HepG2 (cell line): ENCODE data around the gene DLL1. TPM values are rescaled to one million over a fixed set of nuclear protein-coding genes. Genes with fewer than 3 reads are reported as not detected.

Experiments
- ATAC-seq: fragments of 200-7000 bp; cut with Tn5 transposase; 3 replicates; pipeline ENCODE4 v1.9.1; 2020; ENCODE audit warnings: mild to moderate bottlenecking, moderate library complexity
- BruUV-seq: library from RNA; stranded (reverse); fragments of 400-500 nt; replicated peaks from 2 replicates; lab custom pipeline; 2021; lab: Mats Ljungman, UMichigan
- CTCF ChIA-PET: fragments of 300-600 bp; formaldehyde crosslinking; extraction: SDS; loops from one replicate; lab custom pipeline; 2021; ENCODE audit warnings: low total read pairs, inconsistent platforms, low intra/inter-chr PET ratio; lab: Yijun Ruan, JAX
- POLR2A ChIA-PET: fragments of 350-600 bp; sonication (Branson Sonifier 250); formaldehyde crosslinking; loops from one replicate; lab custom pipeline; 2020; ENCODE audit warnings: antibody characterized with exemption, inconsistent platforms; lab: Yijun Ruan, JAX
- DNase-seq: peaks from one replicate; pipeline ENCODE4 v3.0.0-alpha.2; 2015; ENCODE audit warnings: low spot score
- FAIRE-seq: peaks from 3 replicates; lab custom pipeline; 2011; peaks lifted over from hg19 to GRCh38; lab: Jason Lieb, UNC
- H2AFZ ChIP-seq: one replicate; pipeline ENCODE4 v1.6.1; 2011; ENCODE audit warnings: low read length, inconsistent platforms
- H3K27ac ChIP-seq: fragments of 300-600 bp; 3 replicates; pipeline ENCODE4 v1.8.0; 2011; ENCODE audit warnings: mixed run types, mild to moderate bottlenecking, mixed read lengths, low read length, inconsistent platforms; ENCODE audit not compliant: insufficient read depth; ENCODE audit errors: extremely low read length
- H3K27me3 ChIP-seq, 2 experiments: fragments of 200-600 bp in 1 of 2; 2 replicates in 1 of 2; 3 replicates in 1 of 2; pipeline versions ENCODE4 v1.6.0 to v1.8.0; 2011; ENCODE audit warnings: low read length in 2 of 2, mild to moderate bottlenecking in 2 of 2, moderate library complexity in 2 of 2, inconsistent platforms in 1 of 2; ENCODE audit not compliant: insufficient read depth in 2 of 2, control insufficient read depth in 1 of 2
- H3K36me3 ChIP-seq, 2 experiments: fragments of 200-600 bp in 1 of 2; replicated peaks in 1 of 2; 2 replicates in 1 of 2; 3 replicates in 1 of 2; pipeline versions ENCODE4 v1.5.1 to v1.8.0; 2011; ENCODE audit warnings: low read length in 2 of 2, inconsistent platforms in 1 of 2; ENCODE audit not compliant: insufficient read depth in 2 of 2, control insufficient read depth in 1 of 2
- H3K4me1 ChIP-seq: 2 replicates; pipeline ENCODE4 v1.5.1; 2012; ENCODE audit warnings: low read length, inconsistent platforms; ENCODE audit not compliant: insufficient read depth
- H3K4me2 ChIP-seq: 2 replicates; pipeline ENCODE4 v1.6.0; 2011; ENCODE audit warnings: low read depth, low read length, inconsistent platforms
- H3K4me3 ChIP-seq, 3 experiments: fragments of 200-600 bp in 1 of 3; sonication (generic), shearing (Covaris generic) in 1 of 3; replicated peaks in 1 of 3; 2 replicates each; pipeline ENCODE4 v1.5.1; 2011 to 2016; ENCODE audit warnings: low read length in 3 of 3, inconsistent platforms in 2 of 3, low read depth in 2 of 3, mild to moderate bottlenecking in 2 of 3, control low read depth in 1 of 3, mixed read lengths in 1 of 3; ENCODE audit not compliant: insufficient read depth in 1 of 3
- H3K79me2 ChIP-seq: one replicate; pipeline ENCODE4 v1.6.1; 2011; ENCODE audit warnings: low read length, inconsistent platforms; ENCODE audit not compliant: insufficient read depth
- H3K9ac ChIP-seq: 2 replicates; pipeline ENCODE4 v1.6.0; 2011; ENCODE audit warnings: mild to moderate bottlenecking, low read depth, low read length, inconsistent platforms; ENCODE audit not compliant: insufficient read depth
- H3K9me3 ChIP-seq: 2 replicates; pipeline ENCODE4 v1.5.1; 2012; ENCODE audit warnings: mild to moderate bottlenecking, low read length
- H4K20me1 ChIP-seq: 2 replicates; pipeline ENCODE4 v1.6.0; 2011; ENCODE audit warnings: inconsistent platforms, mild to moderate bottlenecking, low read length, moderate library complexity; ENCODE audit not compliant: insufficient read depth
- CSRNP2 ChIP-seq: sonication (generic); formaldehyde crosslinking; conservative IDR thresholded peaks from 2 replicates; pipeline ENCODE4 v1.8.0; 2022; ENCODE audit warnings: low read depth, missing genetic modification reagents
- ESRRA ChIP-seq: sonication (generic); formaldehyde crosslinking; IDR thresholded peaks from 2 replicates; pipeline ENCODE4 v1.5.1; 2020; ENCODE audit warnings: mild to moderate bottlenecking, low read depth, missing genetic modification reagents
- IKZF5 ChIP-seq: IDR thresholded peaks from 2 replicates; pipeline ENCODE4 v1.6.1; 2018; ENCODE audit warnings: missing genetic modification reagents, mild to moderate bottlenecking, missing compliant biosample characterization
- KLF13 ChIP-seq: sonication (generic); formaldehyde crosslinking; IDR thresholded peaks from 2 replicates; pipeline ENCODE4 v1.4.0; 2020; ENCODE audit warnings: mild to moderate bottlenecking, missing genetic modification reagents
- MAFK ChIP-seq, 2 experiments: IDR thresholded peaks in 1 of 2; conservative IDR thresholded peaks in 1 of 2; 2 replicates each; pipeline ENCODE4 v1.6.1; 2011; ENCODE audit warnings: improper control_type of control experiment in 2 of 2, low read length in 2 of 2
- RFX3 ChIP-seq: IDR thresholded peaks from 2 replicates; pipeline ENCODE4 v1.6.1; 2016; ENCODE audit warnings: missing biosample characterization, missing genetic modification reagents
- ZFY ChIP-seq: sonication (generic); formaldehyde crosslinking; IDR thresholded peaks from 2 replicates; pipeline ENCODE4 v1.4.0; 2020; ENCODE audit warnings: missing genetic modification reagents
- ZFYVE20 ChIP-seq: sonication (generic); formaldehyde crosslinking; IDR thresholded peaks from 2 replicates; pipeline ENCODE4 v1.8.0; 2023; ENCODE audit warnings: low read depth, mild to moderate bottlenecking, moderate library complexity, missing genetic modification reagents, borderline replicate concordance
- ZNF251 ChIP-seq: sonication (generic); formaldehyde crosslinking; IDR thresholded peaks from 2 replicates; pipeline ENCODE4 v1.9.0; 2021; ENCODE audit warnings: mild to moderate bottlenecking, missing genetic modification reagents
- ZNF567 ChIP-seq: sonication (generic); formaldehyde crosslinking; IDR thresholded peaks from 2 replicates; pipeline ENCODE4 v1.8.1; 2023; ENCODE audit warnings: mild to moderate bottlenecking, missing genetic modification reagents, borderline replicate concordance
- WGBS: methylation state at CpG from one replicate; pipeline ENCODE4 v1.1.6; 2017; ENCODE audit warnings: low lambda C conversion rate; 5-methylcytosine and 5-hydroxymethylcytosine counted together
- in situ Hi-C: cut with HindIII; loops from 2 replicates; pipeline ENCODE4 v1.10.0; 2017; ENCODE audit warnings: low pct_unique_long_range_greater_than_20kb; ENCODE audit not compliant: extremely low pct_ligation_motif_present
- intact Hi-C: fragments of 100-400 bp; cut with micrococcal nuclease; formaldehyde crosslinking; loops from one replicate; pipeline ENCODE4 v1.10.0; 2022; ENCODE audit not compliant: unreplicated experiment
- polyA plus RNA-seq, 8 experiments: library from polyadenylated mRNA; depleted of rRNA in 3 of 8; stranded (reverse) in 7 of 8; unstranded in 1 of 8; fragments of >200 nt; fragmentation: Illumina TruSeq in 4 of 8; extraction: Trizol in 4 of 8; gene quantifications; 2 replicates each; pipeline versions ENCODE4 v1.2.1 to v1.2.3, GENCODE V29; 2011 to 2016; ENCODE audit warnings: low read depth in 4 of 8, missing spikeins in 1 of 8, mixed read lengths in 1 of 8; ENCODE audit not compliant: insufficient read depth in 1 of 8
- total RNA-seq, 5 experiments: library from RNA; depleted of rRNA; stranded (reverse); fragments of >200 nt; fragmentation: Illumina TruSeq; extraction: Trizol; gene quantifications; 2 replicates each; pipeline ENCODE4 v1.2.3, GENCODE V29; 2016; ENCODE audit warnings: low read depth in 1 of 5
- TF ChIP-seq, protein P1 (sequence below): sonication (generic); formaldehyde crosslinking; IDR thresholded peaks from 2 replicates; pipeline ENCODE4 v1.5.1; 2020; ENCODE audit warnings: missing genetic modification reagents, mild to moderate bottlenecking, borderline replicate concordance
- TF ChIP-seq, protein P2 (sequence below): sonication (generic); formaldehyde crosslinking; IDR thresholded peaks from 2 replicates; pipeline ENCODE4 v1.4.0; 2020; ENCODE audit warnings: missing genetic modification reagents
- TF ChIP-seq, protein P3 (sequence below): fragments of 450-650 bp; IDR thresholded peaks from 2 replicates; pipeline ENCODE4 v1.6.1; 2017
- TF ChIP-seq, protein P4 (sequence below): sonication (generic); formaldehyde crosslinking; IDR thresholded peaks from 2 replicates; pipeline ENCODE4 v1.4.0; 2020; ENCODE audit warnings: mild to moderate bottlenecking, missing genetic modification reagents

DLL1 gene
- total and polyA plus RNA-seq, 2 of the 13 experiments (the other 11 are each of a cell fraction or from before 2014, with no cell fraction given): not detected

DNA sequence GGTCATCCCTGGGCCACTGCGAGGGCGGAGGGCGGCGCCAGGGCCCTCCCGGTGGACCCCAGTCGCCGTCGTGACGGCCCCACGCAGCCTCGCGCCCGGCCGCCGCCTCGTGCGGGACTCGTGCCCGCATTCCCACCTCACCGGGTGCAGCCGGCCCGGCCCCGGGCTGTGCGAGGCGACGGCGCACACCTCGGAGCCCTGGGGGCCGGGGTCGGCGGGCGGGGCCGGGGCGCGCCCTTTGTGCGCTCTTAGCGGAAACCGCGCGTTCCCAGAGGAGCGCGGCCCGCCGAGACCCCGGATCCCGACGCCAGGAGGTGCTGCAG lies 5.5 kb upstream of the DLL1 start:
- BruUV-seq: no TSS peak
- CTCF ChIA-PET: no interaction called here
- peaks cover 21 to 67% of the 10 kb centered on the region in 2 experiments for H3K27me3 ChIP-seq
- H3K9ac ChIP-seq: no peak overlapping the region
- peaks cover 8% of the 10 kb centered on the region; the same call in 1 of the 2 replicates for H3K9me3 ChIP-seq
- H3K4me3 ChIP-seq: peak overlapping the region in 1 of 3 experiments; percentile 77; a peak in 2 of 6 replicates
- 61% methylated on average over 41 of the region's 47 CpGs for WGBS
- H4K20me1 ChIP-seq: peaks cover 4% of the 10 kb centered on the region; the same call in 1 of the 2 replicates
- ATAC-seq (no peak), DNase-seq (no peak), FAIRE-seq (no peak)
- H3K79me2 ChIP-seq: no peaks in the 10 kb centered on the region
- intact Hi-C loops: no loop called here
- H3K36me3 ChIP-seq: no peaks in the 10 kb centered on the region
- in situ Hi-C loops: no loop called here
- POLR2A ChIA-PET: interaction anchor here (0.6 kb wide), 1 partner anchor 33 kb away, joined by 3 read pairs; no protein-coding TSS in a partner anchor
- H2AFZ ChIP-seq: no peak overlapping the region
- no peak overlapping the region for H3K27ac ChIP-seq
- H3K4me2 ChIP-seq: peak overlapping the region; percentile 90
- H3K4me1 ChIP-seq: peaks cover 22% of the 10 kb centered on the region
- TF ChIP-seq, protein P1, sequence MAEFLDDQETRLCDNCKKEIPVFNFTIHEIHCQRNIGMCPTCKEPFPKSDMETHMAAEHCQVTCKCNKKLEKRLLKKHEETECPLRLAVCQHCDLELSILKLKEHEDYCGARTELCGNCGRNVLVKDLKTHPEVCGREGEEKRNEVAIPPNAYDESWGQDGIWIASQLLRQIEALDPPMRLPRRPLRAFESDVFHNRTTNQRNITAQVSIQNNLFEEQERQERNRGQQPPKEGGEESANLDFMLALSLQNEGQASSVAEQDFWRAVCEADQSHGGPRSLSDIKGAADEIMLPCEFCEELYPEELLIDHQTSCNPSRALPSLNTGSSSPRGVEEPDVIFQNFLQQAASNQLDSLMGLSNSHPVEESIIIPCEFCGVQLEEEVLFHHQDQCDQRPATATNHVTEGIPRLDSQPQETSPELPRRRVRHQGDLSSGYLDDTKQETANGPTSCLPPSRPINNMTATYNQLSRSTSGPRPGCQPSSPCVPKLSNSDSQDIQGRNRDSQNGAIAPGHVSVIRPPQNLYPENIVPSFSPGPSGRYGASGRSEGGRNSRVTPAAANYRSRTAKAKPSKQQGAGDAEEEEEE (CRISPR knock-in tag): no peak
- no peak for TF ChIP-seq MAFK (conservative IDR thresholded peaks at IDR 0.05 in 1 of 2, IDR thresholded peaks at IDR 0.05 in 1 of 2; ENCODE audit: low read length in 2 of 2)
- no peak for TF ChIP-seq KLF13 (CRISPR knock-in tag)
- TF ChIP-seq IKZF5 (CRISPR knock-in tag): no peak
- no peak for TF ChIP-seq ZNF567
- TF ChIP-seq, protein P2, sequence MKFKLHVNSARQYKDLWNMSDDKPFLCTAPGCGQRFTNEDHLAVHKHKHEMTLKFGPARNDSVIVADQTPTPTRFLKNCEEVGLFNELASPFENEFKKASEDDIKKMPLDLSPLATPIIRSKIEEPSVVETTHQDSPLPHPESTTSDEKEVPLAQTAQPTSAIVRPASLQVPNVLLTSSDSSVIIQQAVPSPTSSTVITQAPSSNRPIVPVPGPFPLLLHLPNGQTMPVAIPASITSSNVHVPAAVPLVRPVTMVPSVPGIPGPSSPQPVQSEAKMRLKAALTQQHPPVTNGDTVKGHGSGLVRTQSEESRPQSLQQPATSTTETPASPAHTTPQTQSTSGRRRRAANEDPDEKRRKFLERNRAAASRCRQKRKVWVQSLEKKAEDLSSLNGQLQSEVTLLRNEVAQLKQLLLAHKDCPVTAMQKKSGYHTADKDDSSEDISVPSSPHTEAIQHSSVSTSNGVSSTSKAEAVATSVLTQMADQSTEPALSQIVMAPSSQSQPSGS (CRISPR knock-in tag): no peak
- TF ChIP-seq ZFY: no peak
- TF ChIP-seq, protein P3, sequence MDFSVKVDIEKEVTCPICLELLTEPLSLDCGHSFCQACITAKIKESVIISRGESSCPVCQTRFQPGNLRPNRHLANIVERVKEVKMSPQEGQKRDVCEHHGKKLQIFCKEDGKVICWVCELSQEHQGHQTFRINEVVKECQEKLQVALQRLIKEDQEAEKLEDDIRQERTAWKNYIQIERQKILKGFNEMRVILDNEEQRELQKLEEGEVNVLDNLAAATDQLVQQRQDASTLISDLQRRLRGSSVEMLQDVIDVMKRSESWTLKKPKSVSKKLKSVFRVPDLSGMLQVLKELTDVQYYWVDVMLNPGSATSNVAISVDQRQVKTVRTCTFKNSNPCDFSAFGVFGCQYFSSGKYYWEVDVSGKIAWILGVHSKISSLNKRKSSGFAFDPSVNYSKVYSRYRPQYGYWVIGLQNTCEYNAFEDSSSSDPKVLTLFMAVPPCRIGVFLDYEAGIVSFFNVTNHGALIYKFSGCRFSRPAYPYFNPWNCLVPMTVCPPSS: no peak
- TF ChIP-seq ZNF251 (CRISPR knock-in tag): no peak
- TF ChIP-seq, protein P4, sequence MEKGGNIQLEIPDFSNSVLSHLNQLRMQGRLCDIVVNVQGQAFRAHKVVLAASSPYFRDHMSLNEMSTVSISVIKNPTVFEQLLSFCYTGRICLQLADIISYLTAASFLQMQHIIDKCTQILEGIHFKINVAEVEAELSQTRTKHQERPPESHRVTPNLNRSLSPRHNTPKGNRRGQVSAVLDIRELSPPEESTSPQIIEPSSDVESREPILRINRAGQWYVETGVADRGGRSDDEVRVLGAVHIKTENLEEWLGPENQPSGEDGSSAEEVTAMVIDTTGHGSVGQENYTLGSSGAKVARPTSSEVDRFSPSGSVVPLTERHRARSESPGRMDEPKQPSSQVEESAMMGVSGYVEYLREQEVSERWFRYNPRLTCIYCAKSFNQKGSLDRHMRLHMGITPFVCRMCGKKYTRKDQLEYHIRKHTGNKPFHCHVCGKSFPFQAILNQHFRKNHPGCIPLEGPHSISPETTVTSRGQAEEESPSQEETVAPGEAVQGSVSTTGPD (CRISPR knock-in tag): no peak
- no peak for TF ChIP-seq ZFYVE20 (CRISPR knock-in tag)
- no peak for TF ChIP-seq CSRNP2 (CRISPR knock-in tag)
- TF ChIP-seq ESRRA (CRISPR knock-in tag): no peak
- TF ChIP-seq RFX3 (CRISPR knock-in tag): no peak
